Testis (tissue), 2 donors: ENCODE results near the gene TMEM63A.

Source experiments
- CTCF ChIP-seq, 3 experiments: fragments of 450-650 bp in 2 of 3; fragments of 200-600 bp in 1 of 3; sonication (generic) in 1 of 3; IDR thresholded peaks; one replicate each; pipeline ENCODE4 v1.5.1; 2016 to 2019; ENCODE audit warnings: antibody characterized with exemption in 3 of 3, mild to moderate bottlenecking in 2 of 3, moderate library complexity in 1 of 3
- POLR2A ChIP-seq: fragments of 450-650 bp; IDR thresholded peaks from one replicate; pipeline ENCODE4 v1.6.1; 2017; ENCODE audit warnings: antibody characterized with exemption, mild to moderate bottlenecking, moderate library complexity

- TF ChIP-seq CTCF (IDR thresholded peaks at IDR 0.05) (no peak), POLR2A (no peak)
These were observed 14.9 kb upstream of the TMEM63A start for GRCh38 chr1:225896937-225897549.
